ENCODE measurements around the gene ENPP1. TPM values are rescaled to one million over a fixed set of nuclear protein-coding genes. Genes with fewer than 3 reads are reported as not detected.

ENPP1 gene
- total and polyA plus RNA-seq, 2 donors (not counting 3 experiments of a cell fraction or from before 2014, with no cell fraction given) = 0.36 to 1.4 TPM

DNA sequence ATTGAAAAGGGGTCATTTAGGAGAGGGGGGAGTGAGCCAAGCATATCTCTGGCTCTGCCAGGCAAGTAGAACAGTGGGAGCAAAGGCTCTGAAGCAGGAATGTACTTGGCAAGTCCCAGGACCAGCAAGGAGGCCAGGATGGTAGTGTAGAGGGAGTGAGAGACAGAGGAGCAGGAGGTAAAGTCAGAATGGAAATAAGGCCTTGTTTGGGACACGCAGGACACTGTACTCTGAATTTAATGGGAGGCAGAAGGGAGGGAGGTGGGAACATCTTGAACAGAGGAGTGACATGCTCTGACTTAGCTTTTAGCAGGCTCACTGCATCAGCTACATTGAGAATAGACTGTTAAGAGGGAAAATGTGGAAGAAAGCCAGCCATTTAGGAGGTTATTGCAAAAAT lies 37.0 kb upstream of the ENPP1 start:
- H2AFZ ChIP-seq (ENCODE audit: low read depth, low read length) = no peak overlapping the region
- no peak for FAIRE-seq
- intact Hi-C loops (cut with micrococcal nuclease) (no loop called here), dilution Hi-C loops (cut with MboI; ENCODE audit: extremely low pct_ligation_motif_present, low sequenced_read_pairs) (no loop called here)
- no peaks in the 10 kb centered on the region for H3K36me3 ChIP-seq (ENCODE audit: control insufficient read depth in 2 of 2, extremely low read depth in 1 of 2, insufficient read depth in 2 of 2, low read length in 2 of 2)
- H3K27me3 ChIP-seq (ENCODE audit: control insufficient read depth in 2 of 2, insufficient read depth in 2 of 2, low read length in 2 of 2) = peaks cover 0 to 3% of the 10 kb centered on the region in 2 experiments
- POLR2A ChIA-PET = no interaction called here
- no TSS peak for BruUV-seq (replicated peaks)
- no peaks in the 10 kb centered on the region for H3K9me1 ChIP-seq (replicated peaks; ENCODE audit: control insufficient read depth, extremely low read depth, insufficient read depth, low read length)
- no peak for TF ChIP-seq MYC (IDR thresholded peaks at IDR 0.05; ENCODE audit: low read depth, low read length)
- TF ChIP-seq, protein P1, sequence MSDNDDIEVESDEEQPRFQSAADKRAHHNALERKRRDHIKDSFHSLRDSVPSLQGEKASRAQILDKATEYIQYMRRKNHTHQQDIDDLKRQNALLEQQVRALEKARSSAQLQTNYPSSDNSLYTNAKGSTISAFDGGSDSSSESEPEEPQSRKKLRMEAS (IDR thresholded peaks at IDR 0.05; ENCODE audit: insufficient read depth, insufficient read length) = no peak
- no peak for TF ChIP-seq POLR2A (IDR thresholded peaks at IDR 0.05; ENCODE audit: low read depth, low read length)
- no peak for TF ChIP-seq POLR2AphosphoS5 (IDR thresholded peaks at IDR 0.05; ENCODE audit: insufficient read depth, low read depth, low read length)
- TF ChIP-seq EZH2 (IDR thresholded peaks at IDR 0.05; ENCODE audit: borderline replicate concordance, low read depth, low read length, severe bottlenecking) = no peak
- no peak for TF ChIP-seq JUN (IDR thresholded peaks at IDR 0.05; ENCODE audit: borderline replicate concordance, insufficient read depth, insufficient read length, low read depth)
- H3K4me3 ChIP-seq (replicated peaks in 1 of 3; ENCODE audit: insufficient read depth in 1 of 3, low read depth in 1 of 3, low read length in 3 of 3) = no peak overlapping the region
- no peak for DNase-seq (ENCODE audit: low read depth, low spot score)
- H3K79me2 ChIP-seq (ENCODE audit: control insufficient read depth, insufficient read depth, low read length) = no peaks in the 10 kb centered on the region
- H3K4me2 ChIP-seq (ENCODE audit: insufficient read depth, low read length) = no peak overlapping the region
- H3K9ac ChIP-seq (replicated peaks; ENCODE audit: extremely low read depth, insufficient read depth, low read length) = no peak overlapping the region
- no peak overlapping the region for H3K27ac ChIP-seq (ENCODE audit: insufficient read depth, low read depth, low read length)
- CTCF ChIA-PET = no interaction called here
- H3K4me1 ChIP-seq (ENCODE audit: control insufficient read depth, extremely low read depth, insufficient read depth, low read length) = no peaks in the 10 kb centered on the region
- no peaks in the 10 kb centered on the region for H4K20me1 ChIP-seq (replicated peaks; ENCODE audit: control insufficient read depth, extremely low read depth, insufficient read depth, low read length)
- H3K9me3 ChIP-seq (replicated peaks; ENCODE audit: control insufficient read depth, insufficient read depth, low read length) = no peaks in the 10 kb centered on the region

DNA sequence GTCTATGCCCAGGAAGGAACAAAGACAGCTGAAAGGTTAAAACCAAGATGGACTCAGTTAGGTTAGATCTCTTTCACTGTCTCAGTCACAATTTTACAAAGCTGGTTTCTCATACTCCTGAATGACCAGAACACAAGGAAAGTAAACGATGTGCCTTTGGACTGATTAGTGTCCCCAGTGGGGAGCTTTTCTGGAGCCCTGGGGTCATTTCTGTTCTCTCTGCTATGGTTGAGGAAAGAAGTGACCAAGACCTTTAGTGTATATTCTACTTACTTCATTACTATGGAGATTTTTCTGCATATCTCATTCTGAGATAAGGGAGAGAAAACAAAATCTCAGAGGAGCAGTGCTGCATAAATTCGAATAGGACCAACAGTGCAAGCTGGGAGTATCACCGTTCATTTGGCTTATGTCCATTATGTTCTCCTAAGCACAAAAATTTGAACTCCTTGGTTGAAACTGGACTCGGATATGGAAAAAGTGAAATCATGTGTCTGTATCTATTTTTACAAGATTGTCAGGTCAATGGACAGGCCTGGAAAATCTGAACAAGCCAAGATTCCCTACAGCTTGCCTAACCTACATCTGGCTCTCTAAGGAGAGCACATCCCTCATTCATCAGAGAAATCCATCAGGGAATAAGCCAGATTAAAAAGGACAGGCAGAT lies 34.4 kb upstream of the ENPP1 start:
- intact Hi-C loops (cut with micrococcal nuclease) (no loop called here), dilution Hi-C loops (cut with MboI; ENCODE audit: extremely low pct_ligation_motif_present, low sequenced_read_pairs) (no loop called here)
- POLR2A ChIA-PET = no interaction called here
- Histone ChIP-seq H3K4me3 (replicated peaks in 1 of 3; ENCODE audit: insufficient read depth in 1 of 3, low read depth in 1 of 3, low read length in 3 of 3) (no peak overlapping the region), H3K27ac (ENCODE audit: insufficient read depth, low read depth, low read length) (no peak overlapping the region), H4K20me1 (replicated peaks; ENCODE audit: control insufficient read depth, extremely low read depth, insufficient read depth, low read length) (no peaks in the 10 kb centered on the region), H3K27me3 (ENCODE audit: control insufficient read depth in 2 of 2, insufficient read depth in 2 of 2, low read length in 2 of 2) (no peaks in the 10 kb centered on the region), H3K4me1 (ENCODE audit: control insufficient read depth, extremely low read depth, insufficient read depth, low read length) (no peaks in the 10 kb centered on the region), H2AFZ (ENCODE audit: low read depth, low read length) (no peak overlapping the region), H3K9ac (replicated peaks; ENCODE audit: extremely low read depth, insufficient read depth, low read length) (no peak overlapping the region), H3K4me2 (ENCODE audit: insufficient read depth, low read length) (no peak overlapping the region), H3K9me1 (replicated peaks; ENCODE audit: control insufficient read depth, extremely low read depth, insufficient read depth, low read length) (no peaks in the 10 kb centered on the region), H3K79me2 (ENCODE audit: control insufficient read depth, insufficient read depth, low read length) (no peaks in the 10 kb centered on the region), H3K36me3 (ENCODE audit: control insufficient read depth in 2 of 2, extremely low read depth in 1 of 2, insufficient read depth in 2 of 2, low read length in 2 of 2) (no peaks in the 10 kb centered on the region), H3K9me3 (replicated peaks; ENCODE audit: control insufficient read depth, insufficient read depth, low read length) (no peaks in the 10 kb centered on the region)
- BruUV-seq (replicated peaks) = no TSS peak
- DNase-seq (ENCODE audit: low read depth, low spot score) = no peak
- FAIRE-seq = no peak
- CTCF ChIA-PET = interaction anchor here (0.9 kb wide), 1 partner anchor 9 kb away, joined by 4 read pairs; no protein-coding TSS in a partner anchor
- no peak for TF ChIP-seq GATA2 (IDR thresholded peaks at IDR 0.05; ENCODE audit: insufficient read depth, insufficient read length, low read depth, low read length)
